Measurements from ENCODE around the gene APOL4.
"Not testable (repeated sequence)": the region's sequence is repeated elsewhere in the genome, so short reads cannot be mapped to it uniquely, and the experiment has no call there.

The APOL4 gene

GRCh38 chr22:36182056-36182455 is 19.6 kb downstream of the APOL4 start:
- FAIRE-seq, result no peak

GRCh38 chr22:36180928-36181327 is 20.7 kb downstream of the APOL4 start:
- FAIRE-seq, result no peak

- no peak for FAIRE-seq
Observed at GRCh38 chr22:36180038-36180880, 21.4 kb downstream of the APOL4 start.

- FAIRE-seq, result no peak
Observed at GRCh38 chr22:36177160-36177559, 24.4 kb downstream of the APOL4 start.

GRCh38 chr22:36175892-36176291 is 25.7 kb downstream of the APOL4 start:
- no peak for FAIRE-seq

- FAIRE-seq, result no peak
Observed at GRCh38 chr22:36171941-36172340, 29.7 kb downstream of the APOL4 start.

- FAIRE-seq, result no peak
Observed at GRCh38 chr22:36166518-36167220, 34.9 kb downstream of the APOL4 start.

- no peak for FAIRE-seq
Observed at GRCh38 chr22:36166086-36166485, 35.5 kb downstream of the APOL4 start.

- FAIRE-seq, result no peak
Observed at GRCh38 chr22:36165141-36165540, 36.5 kb downstream of the APOL4 start.

GRCh38 chr22:36164621-36165020 is 37.0 kb downstream of the APOL4 start:
- no peak for FAIRE-seq

GRCh38 chr22:36163497-36163896 is 38.1 kb downstream of the APOL4 start:
- no peak for FAIRE-seq

GRCh38 chr22:36162127-36163034 is 39.2 kb downstream of the APOL4 start:
- FAIRE-seq, result no peak

GRCh38 chr22:36161793-36162126 is 39.8 kb downstream of the APOL4 start:
- FAIRE-seq, result not testable (repeated sequence)

GRCh38 chr22:36160499-36160942 is 41.1 kb downstream of the APOL4 start, which contains the start of gene APOL3:
Gene APOL3 (minus strand): TSS chr22:36160755. CDS start chr22:36149055, 11,700 bp downstream.
- no peak for FAIRE-seq

- peak; percentile 21 for FAIRE-seq
Observed at GRCh38 chr22:36156515-36157419, 44.8 kb downstream of the APOL4 start.

- FAIRE-seq, result no peak
Observed at GRCh38 chr22:36156119-36156514, 45.5 kb downstream of the APOL4 start.

GRCh38 chr22:36155702-36156101 is 45.9 kb downstream of the APOL4 start:
- FAIRE-seq, result no peak

- FAIRE-seq, result no peak
Observed at GRCh38 chr22:36154423-36154945, 47.1 kb downstream of the APOL4 start.

- no peak for FAIRE-seq
Observed at GRCh38 chr22:36153501-36154422, 47.8 kb downstream of the APOL4 start.

GRCh38 chr22:36152821-36153220 is 48.8 kb downstream of the APOL4 start:
- not testable (repeated sequence) for FAIRE-seq

All from endometrium (tissue), 2 donors.